Astrocyte (in vitro differentiated cells and primary cell): ENCODE measurements around the gene PDS5A. TPM values are rescaled to one million over a fixed set of nuclear protein-coding genes. Genes with fewer than 3 reads are reported as not detected.
A peak's percentile ranks its signal among the peaks of the same experiment; 100 is the strongest.

ENCODE experiments used
- DNase-seq: peaks from one replicate; pipeline ENCODE4 v3.0.0-alpha.2; 2010; ENCODE audit warnings: low read depth
- FAIRE-seq: peaks from 2 replicates; lab custom pipeline; 2011; peaks lifted over from hg19 to GRCh38; lab: Jason Lieb, UNC
- H2AFZ ChIP-seq: 2 replicates; pipeline ENCODE4 v1.6.0; 2012; ENCODE audit warnings: low read depth, low read length, inconsistent platforms
- H3K27ac ChIP-seq: 2 replicates; pipeline ENCODE4 v1.5.1; 2011; ENCODE audit warnings: low read depth, low read length, inconsistent platforms
- H3K27me3 ChIP-seq: 2 replicates; pipeline ENCODE4 v1.6.0; 2011; ENCODE audit warnings: low read length, inconsistent platforms; ENCODE audit not compliant: insufficient read depth
- H3K36me3 ChIP-seq: 2 replicates; pipeline ENCODE4 v1.5.1; 2011; ENCODE audit warnings: low read length, inconsistent platforms; ENCODE audit not compliant: insufficient read depth
- H3K4me1 ChIP-seq: 2 replicates; pipeline ENCODE4 v1.5.1; 2011; ENCODE audit warnings: low read length, inconsistent platforms; ENCODE audit not compliant: insufficient read depth
- H3K4me2 ChIP-seq: 2 replicates; pipeline ENCODE4 v1.6.0; 2012; ENCODE audit warnings: low read length, inconsistent platforms
- H3K4me3 ChIP-seq: 2 replicates; pipeline ENCODE4 v1.5.1; 2011; ENCODE audit warnings: low read depth, mild to moderate bottlenecking, low read length, inconsistent platforms; ENCODE audit not compliant: insufficient read depth
- H3K79me2 ChIP-seq: 2 replicates; pipeline ENCODE4 v1.6.0; 2012; ENCODE audit warnings: mild to moderate bottlenecking, low read length, inconsistent platforms; ENCODE audit not compliant: insufficient read depth
- H3K9ac ChIP-seq: 2 replicates; pipeline ENCODE4 v1.6.0; 2012; ENCODE audit warnings: mild to moderate bottlenecking, low read length, inconsistent platforms
- H3K9me3 ChIP-seq: 2 replicates; pipeline ENCODE4 v1.5.1; 2012; ENCODE audit warnings: low read depth, mild to moderate bottlenecking, low read length, inconsistent platforms; ENCODE audit not compliant: insufficient read depth
- H4K20me1 ChIP-seq: 2 replicates; pipeline ENCODE4 v1.6.0; 2012; ENCODE audit warnings: low read length, inconsistent platforms; ENCODE audit not compliant: insufficient read depth
- H3K27ac Mint-ChIP-seq: one replicate; pipeline ENCODE4 v1.8.0; 2021; ENCODE audit warnings: mild to moderate bottlenecking, mixed read lengths; ENCODE audit not compliant: unreplicated experiment
- H3K27me3 Mint-ChIP-seq: one replicate; pipeline ENCODE4 v1.8.0; 2021; ENCODE audit warnings: low read depth, mixed read lengths; ENCODE audit not compliant: unreplicated experiment
- H3K36me3 Mint-ChIP-seq: one replicate; pipeline ENCODE4 v1.8.0; 2021; ENCODE audit warnings: low read depth, mixed read lengths; ENCODE audit not compliant: unreplicated experiment
- H3K4me1 Mint-ChIP-seq: one replicate; pipeline ENCODE4 v1.8.0; 2021; ENCODE audit warnings: low read depth, mixed read lengths; ENCODE audit not compliant: unreplicated experiment
- H3K4me3 Mint-ChIP-seq: one replicate; pipeline ENCODE4 v1.8.0; 2021; ENCODE audit warnings: mild to moderate bottlenecking, moderate library complexity, mixed read lengths; ENCODE audit not compliant: unreplicated experiment
- H3K9me3 Mint-ChIP-seq: one replicate; pipeline ENCODE4 v1.8.0; 2021; ENCODE audit warnings: mild to moderate bottlenecking, mixed read lengths; ENCODE audit not compliant: unreplicated experiment
- CTCF ChIP-seq: IDR thresholded peaks from 2 replicates; pipeline ENCODE4 v1.5.1; 2011; ENCODE audit warnings: low read depth, mild to moderate bottlenecking, inconsistent platforms, low read length, moderate library complexity; ENCODE audit not compliant: insufficient read depth
- EZH2 ChIP-seq: IDR thresholded peaks from 2 replicates; pipeline ENCODE4 v1.6.1; 2012; ENCODE audit warnings: mild to moderate bottlenecking, low read length, inconsistent platforms; ENCODE audit not compliant: insufficient read depth
- total RNA-seq: library from RNA; stranded (reverse); gene quantifications from 2 replicates; pipeline ENCODE4 v1.2.1, GENCODE V29; 2021

PDS5A gene
- total RNA-seq, 1 donor from 2014 or later = 55.9 TPM

DNA sequence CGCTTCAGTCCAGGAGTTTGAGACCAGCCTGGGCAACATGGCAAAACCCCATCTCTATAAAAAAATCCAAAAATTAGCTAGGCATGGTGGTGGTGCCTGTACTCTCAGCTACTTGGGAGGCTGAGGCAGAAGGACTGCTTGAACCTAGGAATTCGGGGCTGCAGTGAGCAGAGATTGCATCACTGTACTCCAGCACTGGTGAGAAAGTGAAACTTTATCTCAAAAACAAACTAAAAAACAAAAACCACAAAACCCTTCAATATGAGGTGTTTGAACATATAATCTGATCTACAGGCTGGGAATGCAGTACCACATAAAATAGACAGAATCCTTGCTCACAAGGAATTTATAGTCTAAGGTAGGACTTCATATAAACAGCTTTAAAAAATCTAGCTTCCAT, 103.9 kb downstream of the PDS5A start:
- no peak overlapping the region for H3K27ac ChIP-seq
- H3K9me3 ChIP-seq = no peaks in the 10 kb centered on the region
- TF ChIP-seq CTCF = no peak
- no peak for TF ChIP-seq EZH2
- H3K4me1 ChIP-seq = no peaks in the 10 kb centered on the region
- H3K9me3 Mint-ChIP-seq = no peaks in the 10 kb centered on the region
- peak overlapping the region; percentile 47 for H3K27ac Mint-ChIP-seq
- peaks cover 3% of the 10 kb centered on the region for H3K36me3 Mint-ChIP-seq
- no peak overlapping the region for H3K4me3 Mint-ChIP-seq
- DNase-seq (no peak), FAIRE-seq (no peak)
- no peak overlapping the region for H3K4me2 ChIP-seq
- no peaks in the 10 kb centered on the region for H4K20me1 ChIP-seq
- no peaks in the 10 kb centered on the region for H3K79me2 ChIP-seq
- H2AFZ ChIP-seq = no peak overlapping the region
- H3K9ac ChIP-seq = no peak overlapping the region
- H3K4me3 ChIP-seq = no peak overlapping the region
- no peaks in the 10 kb centered on the region for H3K27me3 ChIP-seq
- peaks cover 3% of the 10 kb centered on the region for H3K4me1 Mint-ChIP-seq
- H3K36me3 ChIP-seq = peaks cover 23% of the 10 kb centered on the region
- H3K27me3 Mint-ChIP-seq = no peaks in the 10 kb centered on the region

- H3K27me3 Mint-ChIP-seq = no peaks in the 10 kb centered on the region
- Histone ChIP-seq H3K4me1 (no peaks in the 10 kb centered on the region), H3K36me3 (peaks cover 31% of the 10 kb centered on the region), H4K20me1 (no peaks in the 10 kb centered on the region), H3K4me3 (no peak overlapping the region), H3K79me2 (no peaks in the 10 kb centered on the region), H2AFZ (no peak overlapping the region), H3K9me3 (no peaks in the 10 kb centered on the region), H3K27ac (no peak overlapping the region), H3K9ac (no peak overlapping the region), H3K4me2 (no peak overlapping the region), H3K27me3 (no peaks in the 10 kb centered on the region)
- H3K9me3 Mint-ChIP-seq = no peaks in the 10 kb centered on the region
- H3K27ac Mint-ChIP-seq = no peak overlapping the region
- H3K36me3 Mint-ChIP-seq = peaks cover 8% of the 10 kb centered on the region
- TF ChIP-seq EZH2 = no peak
- TF ChIP-seq CTCF = no peak
- no peak for DNase-seq
- no peaks in the 10 kb centered on the region for H3K4me1 Mint-ChIP-seq
- no peak overlapping the region for H3K4me3 Mint-ChIP-seq
- FAIRE-seq = no peak
Measured at GRCh38 chr4:39865280-39865679, 112.4 kb downstream of the PDS5A start.

- H3K4me3 Mint-ChIP-seq = no peak overlapping the region
- no peaks in the 10 kb centered on the region for H3K4me1 Mint-ChIP-seq
- Histone ChIP-seq H3K27me3 (no peaks in the 10 kb centered on the region), H3K4me2 (no peak overlapping the region), H3K79me2 (no peaks in the 10 kb centered on the region), H4K20me1 (no peaks in the 10 kb centered on the region), H3K4me1 (no peaks in the 10 kb centered on the region), H3K4me3 (no peak overlapping the region), H3K9me3 (no peaks in the 10 kb centered on the region), H3K27ac (no peak overlapping the region), H2AFZ (no peak overlapping the region), H3K36me3 (peaks cover 28% of the 10 kb centered on the region), H3K9ac (no peak overlapping the region)
- no peaks in the 10 kb centered on the region for H3K27me3 Mint-ChIP-seq
- no peak for FAIRE-seq
- no peak overlapping the region for H3K27ac Mint-ChIP-seq
- DNase-seq = no peak
- TF ChIP-seq CTCF (no peak), EZH2 (no peak)
- peaks cover 13% of the 10 kb centered on the region for H3K36me3 Mint-ChIP-seq
- H3K9me3 Mint-ChIP-seq = no peaks in the 10 kb centered on the region
Measured at GRCh38 chr4:39864391-39864790, 113.3 kb downstream of the PDS5A start.
